HG03280 (cell line): ENCODE measurements around the gene MROH7.

Experiments
- ATAC-seq: cut with Tn5 transposase; IDR thresholded peaks from one replicate; pipeline ENCODE4 v1.9.1; 2021; ENCODE audit warnings: mild to moderate bottlenecking, moderate library complexity; ENCODE audit not compliant: unreplicated experiment

MROH7 gene

DNA sequence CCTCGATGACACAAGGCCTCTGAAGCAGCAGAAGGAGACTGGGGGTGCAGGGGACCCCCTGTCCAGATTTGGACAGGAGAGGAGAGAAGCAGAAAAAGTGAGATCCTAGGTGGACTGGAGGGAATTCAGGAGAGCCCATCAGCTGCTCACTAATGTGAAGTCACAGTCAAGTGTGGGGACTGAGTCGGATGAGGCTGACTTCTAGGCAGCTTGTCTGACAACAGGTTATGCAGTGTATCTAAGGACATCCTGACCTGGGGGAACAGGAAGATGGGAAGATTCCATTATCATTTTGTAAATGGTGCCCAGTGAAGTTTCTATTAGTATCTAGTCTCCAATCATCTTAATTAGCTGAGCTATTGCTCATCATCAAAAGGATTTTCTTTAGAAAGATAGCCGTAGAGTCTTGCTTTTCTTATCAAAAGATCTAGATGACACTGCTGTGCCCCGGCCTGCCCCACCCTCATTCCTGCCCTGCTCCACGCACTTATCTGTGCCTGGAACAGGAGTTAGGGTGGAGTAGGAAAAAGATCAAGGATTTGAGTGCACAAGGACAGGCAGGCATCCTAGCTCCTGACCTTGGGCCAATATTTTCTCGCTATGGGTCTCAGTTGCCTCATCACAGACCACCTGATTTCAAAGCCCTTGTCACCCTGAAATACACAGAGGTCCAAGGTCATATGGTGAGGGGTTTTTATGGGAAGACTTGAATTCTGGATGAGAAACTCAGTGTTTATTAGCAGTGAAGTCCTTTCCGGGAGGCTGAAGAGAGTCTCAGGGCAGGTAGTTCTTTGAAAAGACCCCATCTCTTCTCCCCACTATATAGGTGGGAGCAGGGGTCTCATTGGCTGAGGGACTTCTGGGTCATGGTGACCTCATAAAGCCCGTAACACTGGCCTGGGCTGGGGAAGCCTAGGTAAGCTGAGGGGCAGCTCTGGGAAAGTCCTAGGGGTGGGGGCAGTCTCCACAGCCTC lies at the start of gene MROH7:
Gene MROH7, plus strand, starts transcription at position 924 of the 974 bp plus-strand sequence. CDS start 11,141 bp downstream, outside the sequence.
- no peak for ATAC-seq

DNA sequence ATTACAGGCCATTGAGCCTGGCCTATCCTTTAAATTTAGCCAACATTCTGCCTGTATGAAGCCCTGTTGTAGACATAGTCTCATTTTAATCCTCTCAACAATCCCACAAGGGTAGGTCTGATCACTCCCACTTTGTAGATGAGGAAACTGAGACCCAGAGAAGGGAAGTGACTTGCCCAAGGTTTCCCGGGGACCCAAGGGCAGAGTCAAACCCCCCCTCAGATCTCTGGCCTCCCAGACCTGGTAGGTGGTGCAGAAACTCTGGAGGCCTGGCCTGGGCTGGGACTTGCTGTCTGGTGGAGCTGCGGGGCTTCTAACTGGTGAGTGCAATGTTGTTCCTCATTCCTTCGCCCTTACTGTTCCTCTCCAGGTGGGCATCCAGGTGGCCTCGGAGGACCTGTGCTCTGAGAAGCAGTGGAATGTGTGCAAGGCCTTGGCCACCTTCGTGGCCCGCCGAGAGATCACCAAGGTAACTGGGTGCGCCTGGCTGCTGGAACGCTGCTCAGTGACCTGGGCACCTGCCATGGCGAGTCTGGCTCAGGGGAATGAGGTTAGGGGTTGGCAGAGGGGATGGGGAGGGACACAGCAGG lies 47.9 kb upstream of the MROH7 start:
- ATAC-seq, result no peak

DNA sequence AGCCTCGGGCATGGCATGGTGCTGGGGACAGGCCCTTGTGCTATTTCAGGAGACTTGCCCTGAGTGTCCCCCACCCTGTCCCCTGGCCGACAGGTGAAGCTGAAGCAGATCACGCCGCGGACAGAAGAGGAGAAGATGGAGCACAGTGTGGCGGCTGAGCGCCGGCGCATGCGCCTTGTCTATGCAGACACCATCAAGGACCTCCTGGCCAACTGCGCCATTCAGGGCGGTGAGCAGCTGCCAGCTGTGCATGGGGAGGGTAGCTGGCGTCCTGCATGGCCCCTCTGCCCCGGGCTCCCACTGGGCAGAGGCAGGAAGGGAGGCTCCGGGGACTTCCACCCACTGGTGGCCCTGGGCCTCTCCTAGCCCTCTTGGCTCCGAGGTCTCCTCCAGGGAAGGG lies 47.1 kb upstream of the MROH7 start:
- ATAC-seq, result no peak

DNA sequence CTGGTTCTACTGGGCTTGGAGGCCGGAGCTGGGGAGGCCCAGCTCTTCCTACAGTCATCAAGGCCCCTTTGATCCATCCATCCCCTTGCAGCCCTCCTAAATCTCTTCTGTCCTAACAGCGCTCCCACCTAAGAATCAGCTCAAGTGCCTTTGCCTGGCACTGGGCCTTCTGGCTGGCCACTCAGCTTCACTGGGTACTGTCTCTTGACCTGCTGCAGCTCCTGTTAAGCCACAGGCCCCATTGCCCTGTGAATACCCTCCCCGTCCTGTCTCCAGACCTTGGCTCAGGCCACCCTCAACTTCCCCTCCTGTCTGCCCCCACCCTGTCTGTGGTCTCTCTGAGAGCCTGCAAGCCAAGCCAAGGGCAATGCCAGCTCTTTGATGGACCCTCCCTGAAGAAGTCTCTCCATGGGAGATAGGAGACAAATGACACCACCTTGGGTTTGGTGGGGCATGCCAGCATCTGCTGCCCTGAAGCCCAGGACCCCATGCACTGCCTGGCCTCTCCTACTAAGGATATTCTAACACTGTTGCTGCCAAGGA lies 45.6 kb upstream of the MROH7 start:
- no peak for ATAC-seq

DNA sequence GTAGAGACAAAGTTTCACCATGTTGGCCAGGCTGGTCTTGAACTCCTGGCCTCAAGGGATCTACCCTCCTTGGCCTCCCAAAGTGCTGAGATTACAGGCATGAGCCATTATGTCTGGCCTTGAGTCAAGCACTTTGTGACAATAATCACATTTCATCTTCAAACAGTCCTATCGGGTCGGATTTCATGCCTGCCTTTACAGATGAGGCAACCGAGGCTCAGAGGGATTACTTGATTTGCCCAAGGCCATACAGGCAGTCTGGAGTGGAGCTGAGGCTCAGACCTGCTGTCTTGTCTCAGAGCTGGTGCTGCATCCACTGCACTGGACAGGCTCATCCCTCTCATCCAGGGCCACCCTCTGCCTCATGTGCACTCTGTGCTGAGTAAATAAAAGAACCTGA lies 44.8 kb upstream of the MROH7 start:
- ATAC-seq, result no peak

DNA sequence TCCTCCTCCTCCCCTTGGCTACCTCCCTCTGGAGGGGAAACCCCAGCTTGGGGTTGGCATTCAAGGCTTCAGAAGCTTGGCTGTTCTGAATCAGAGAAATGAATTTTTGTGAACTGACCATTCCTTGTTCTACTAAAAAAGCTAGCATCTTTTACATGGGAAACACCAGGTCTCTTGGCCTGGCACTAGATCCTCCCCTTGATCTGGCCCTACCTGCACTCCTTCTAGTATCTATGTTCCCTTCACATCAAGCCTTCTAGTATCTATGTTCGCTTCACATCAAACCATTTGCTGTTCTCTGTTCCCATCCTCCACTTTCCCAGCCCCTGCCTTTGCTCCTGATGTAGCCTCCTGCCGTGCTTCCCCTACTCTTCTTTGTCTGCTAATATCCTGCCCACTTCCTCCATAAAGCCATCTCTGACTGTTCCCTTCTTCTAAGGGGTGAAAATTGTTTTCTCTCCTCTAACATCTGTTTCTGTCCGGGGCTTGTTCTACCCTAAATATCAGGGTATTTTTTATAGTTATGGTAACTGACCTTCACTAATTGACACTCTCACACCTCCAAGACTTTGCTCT lies 44.0 kb upstream of the MROH7 start:
- ATAC-seq, result no peak

DNA sequence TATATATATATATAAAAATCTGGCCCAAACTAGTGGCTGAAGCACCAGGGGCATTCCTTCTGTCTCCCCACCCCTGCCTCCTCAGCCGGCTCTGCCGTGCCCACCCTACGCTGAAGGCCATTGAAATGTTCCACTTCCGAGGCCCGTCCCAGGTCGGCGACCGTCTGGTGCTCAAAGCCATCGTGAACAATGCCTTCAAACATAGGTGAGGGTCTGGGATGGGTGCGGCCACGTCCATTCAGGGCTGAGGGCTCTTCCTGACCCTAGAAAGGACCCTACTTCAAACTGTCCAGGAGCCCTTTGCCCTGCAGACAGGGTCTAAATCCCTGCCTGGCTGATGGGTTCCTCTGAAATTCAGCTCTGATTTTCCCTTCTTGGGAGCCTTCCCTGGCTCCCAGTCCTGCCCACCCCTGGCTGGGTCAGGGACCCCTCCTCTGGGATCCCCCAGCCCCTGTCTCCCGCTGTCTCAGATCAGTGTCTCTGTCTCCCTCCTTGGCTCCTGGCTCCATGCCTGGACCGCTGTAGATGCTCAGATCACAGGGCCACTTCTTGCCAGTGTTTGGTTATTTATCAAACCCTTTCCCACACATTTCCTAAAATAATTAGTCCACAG lies 42.3 kb upstream of the MROH7 start:
- ATAC-seq, result no peak

DNA sequence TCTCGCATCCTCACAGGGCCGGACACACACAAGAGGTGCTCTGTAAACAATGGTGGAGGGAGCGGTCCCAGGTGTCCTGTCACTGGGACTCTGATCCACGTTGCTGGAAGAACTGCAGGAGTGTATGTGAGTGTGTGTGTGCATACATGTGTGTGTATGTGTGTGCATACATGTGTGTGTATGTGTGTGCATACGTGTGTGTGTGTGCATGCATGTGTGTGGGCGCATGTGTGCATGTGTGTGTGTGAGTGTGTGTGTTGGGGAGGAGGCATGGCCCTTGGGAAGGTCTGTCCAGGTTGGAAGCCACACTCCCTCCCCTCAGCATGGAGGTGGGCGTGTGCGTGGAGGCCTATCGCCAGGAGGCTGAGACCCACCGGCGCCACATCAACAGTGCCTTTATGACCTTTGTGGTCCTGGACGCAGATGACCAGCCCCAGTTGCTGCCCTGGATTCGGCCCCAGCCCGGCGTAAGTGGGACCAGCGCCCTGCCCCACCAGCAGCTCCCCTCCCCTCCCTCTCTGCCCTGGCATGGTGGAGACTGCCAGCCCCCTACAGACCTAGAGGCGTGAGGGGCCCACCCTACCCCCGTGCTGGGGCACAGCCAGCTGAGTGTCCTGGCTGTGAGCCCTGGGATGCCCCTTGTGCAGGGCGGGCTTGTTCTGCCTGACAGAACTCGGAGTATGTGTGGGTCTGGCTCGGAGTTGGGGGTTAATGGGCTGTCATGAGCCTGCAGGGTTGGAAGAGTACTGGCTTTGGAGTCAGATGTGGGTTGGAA lies 40.5 kb upstream of the MROH7 start:
- no peak for ATAC-seq

DNA sequence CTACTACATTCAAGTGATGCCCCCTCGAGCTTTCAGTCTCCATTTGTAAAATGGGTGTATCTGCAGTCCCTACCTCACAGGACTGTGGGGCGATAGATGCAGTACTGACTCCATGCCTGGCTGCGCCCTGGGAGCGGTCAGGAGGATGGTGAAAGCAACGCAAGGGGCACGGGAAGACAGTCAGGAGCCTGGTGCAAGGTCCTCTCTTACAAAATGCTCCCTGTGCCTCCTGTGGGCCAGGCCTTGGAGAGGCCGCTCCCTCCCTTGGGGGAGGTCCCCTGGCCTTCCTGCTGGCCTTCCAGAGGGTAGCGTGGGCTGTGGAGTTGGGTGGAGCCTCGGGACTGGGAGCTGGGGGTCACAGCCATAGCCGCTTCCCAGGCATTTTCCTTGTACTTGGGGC lies 39.9 kb upstream of the MROH7 start:
- ATAC-seq, result no peak

DNA sequence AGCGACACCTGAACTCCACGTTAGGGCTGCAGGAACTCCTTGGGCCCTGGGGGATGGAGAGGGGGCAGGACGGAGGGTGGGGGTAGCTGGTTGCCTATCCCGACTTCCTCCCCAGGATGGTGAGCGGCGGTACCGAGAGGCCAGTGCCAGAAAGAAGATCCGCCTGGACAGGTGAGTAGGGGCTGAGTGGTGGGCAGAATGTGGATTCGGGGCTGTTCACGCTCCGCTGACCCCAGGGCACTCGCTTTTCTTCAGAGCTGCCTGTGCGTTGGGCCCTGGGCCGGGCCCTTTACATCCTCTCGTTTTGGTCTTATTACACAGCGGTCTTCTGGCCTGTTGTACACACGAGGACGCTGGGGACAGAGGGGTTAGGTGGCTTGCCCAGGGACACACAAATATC lies 39.0 kb upstream of the MROH7 start:
- no peak for ATAC-seq

DNA sequence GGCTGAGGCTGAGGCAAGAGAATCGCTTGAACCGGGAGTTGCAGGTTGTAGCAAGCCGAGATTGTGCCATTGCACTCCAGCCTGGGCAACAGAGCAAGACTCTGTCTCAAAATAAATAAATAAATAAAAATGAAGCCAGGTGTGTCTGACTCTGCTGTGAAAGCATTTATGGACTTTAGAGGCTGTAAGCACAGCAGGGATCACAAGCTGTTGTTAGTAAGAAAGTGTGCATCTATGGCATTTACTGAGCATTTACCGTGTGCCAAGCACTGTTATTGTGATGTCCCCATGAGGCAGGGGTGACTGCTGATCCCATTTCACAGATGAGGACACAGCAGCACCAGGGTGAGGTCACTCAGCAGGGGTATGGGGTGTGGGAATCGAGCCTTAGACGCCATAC lies 38.3 kb upstream of the MROH7 start:
- no peak for ATAC-seq

DNA sequence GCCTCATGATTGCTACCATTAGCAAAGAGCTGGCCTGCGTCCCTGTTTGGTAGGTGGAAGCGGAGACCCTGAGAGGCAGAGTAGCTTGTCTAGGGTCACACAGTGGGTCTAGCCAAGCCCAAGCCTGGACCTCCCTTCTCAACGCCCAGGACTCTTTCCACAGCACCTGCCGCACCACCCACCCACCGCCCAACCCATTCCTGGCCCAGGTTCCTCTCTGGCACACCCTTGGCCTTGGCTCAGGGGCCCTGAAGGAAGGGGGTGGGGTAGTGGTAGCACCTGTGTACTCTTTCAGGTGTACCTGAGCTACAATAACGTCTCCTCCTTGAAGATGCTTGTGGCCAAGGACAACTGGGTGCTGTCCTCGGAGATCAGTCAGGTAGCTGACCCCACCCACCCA lies 37.5 kb upstream of the MROH7 start:
- no peak for ATAC-seq

DNA sequence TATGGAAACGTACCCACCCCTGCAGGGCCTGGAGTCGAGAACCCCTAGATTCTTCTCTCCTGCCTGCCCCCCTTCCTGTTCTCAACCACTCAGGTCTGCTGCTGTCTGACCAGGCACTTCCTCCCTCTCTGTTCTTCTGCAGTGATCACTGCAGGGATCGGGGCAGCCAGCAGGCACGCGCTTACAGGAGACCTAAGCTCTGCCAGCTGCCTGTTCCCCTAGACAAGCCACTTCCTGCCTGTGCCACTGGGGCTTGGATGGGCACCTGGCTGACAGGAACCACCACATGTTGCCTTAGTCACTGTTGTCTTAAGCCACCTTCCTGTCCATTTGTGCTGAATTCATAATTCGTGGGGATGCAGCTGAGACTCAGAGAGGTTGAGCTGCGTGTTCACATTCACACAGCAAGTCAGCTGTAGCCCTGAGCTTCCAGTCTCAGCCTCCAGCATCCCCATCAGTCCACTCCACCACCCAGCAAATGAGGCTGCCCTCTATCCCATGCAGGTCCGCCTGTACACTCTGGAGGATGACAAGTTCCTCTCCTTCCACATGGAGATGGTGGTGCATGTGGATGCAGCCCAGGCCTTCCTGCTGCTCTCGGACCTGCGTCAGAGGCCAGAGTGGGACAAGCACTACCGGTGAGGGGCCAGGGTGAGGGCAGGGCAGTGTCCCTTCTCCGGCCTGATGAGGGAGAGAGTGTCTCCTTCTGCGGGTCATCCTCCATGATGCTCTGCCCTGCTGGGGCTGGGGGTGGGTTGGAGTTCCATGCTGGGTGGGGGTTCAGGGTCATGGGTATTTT lies 36.8 kb upstream of the MROH7 start:
- no peak for ATAC-seq

DNA sequence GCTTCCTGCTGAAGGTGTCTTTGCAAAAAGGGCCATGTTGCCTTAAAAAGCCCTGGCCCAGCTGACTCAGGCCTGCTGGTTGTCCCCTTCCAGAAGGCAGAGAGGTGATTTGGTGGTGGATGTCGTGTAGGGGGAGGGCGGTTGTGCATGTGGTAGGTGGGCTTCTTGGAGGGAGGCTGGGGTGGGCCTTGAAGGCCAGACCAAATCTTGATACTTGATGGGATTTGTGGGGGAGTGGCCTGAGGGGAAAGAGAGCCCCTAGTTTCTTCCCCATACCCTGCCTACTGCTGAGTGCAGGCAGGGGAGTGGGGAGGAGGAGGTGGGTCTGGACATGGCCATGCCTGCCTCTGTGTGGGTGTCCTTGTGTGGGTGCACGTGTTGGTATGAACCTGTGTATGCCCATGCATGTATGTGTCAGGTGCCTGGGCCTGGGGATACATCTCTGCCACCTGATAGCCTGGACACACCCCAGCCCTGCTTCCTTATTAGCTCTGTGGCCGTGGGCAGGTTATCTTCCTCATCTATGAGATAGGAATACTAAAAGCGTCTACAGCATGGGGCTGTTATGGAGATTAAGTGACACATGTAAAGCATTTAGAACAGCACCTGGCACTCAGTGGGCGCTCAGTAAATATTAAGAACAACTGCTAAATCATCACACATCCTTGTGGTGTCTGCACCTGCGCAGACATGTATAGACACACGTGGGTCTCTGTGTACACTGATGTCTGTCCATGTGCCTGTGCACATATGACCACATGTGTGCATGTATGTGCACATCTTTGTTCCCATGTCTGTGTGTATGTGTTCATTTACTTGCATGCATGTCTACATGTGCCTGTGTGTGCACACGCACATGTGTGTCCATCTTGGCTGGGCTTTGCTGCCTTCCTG lies 35.2 kb upstream of the MROH7 start:
- ATAC-seq, result no peak

DNA sequence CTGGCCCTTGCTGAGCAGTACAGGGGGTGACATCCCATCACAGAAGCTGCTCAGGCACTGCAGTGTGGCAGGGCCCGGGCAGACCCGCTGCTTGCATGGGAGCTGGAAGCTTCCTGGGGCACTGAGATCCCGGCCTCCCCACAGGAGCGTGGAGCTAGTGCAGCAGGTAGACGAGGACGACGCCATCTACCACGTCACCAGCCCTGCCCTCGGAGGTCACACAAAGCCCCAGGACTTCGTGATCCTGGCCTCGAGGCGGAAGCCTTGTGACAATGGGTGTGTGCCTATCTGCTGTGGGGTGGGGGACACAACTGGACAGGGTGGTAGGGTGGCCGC lies 34.6 kb upstream of the MROH7 start:
- ATAC-seq, result no peak

DNA sequence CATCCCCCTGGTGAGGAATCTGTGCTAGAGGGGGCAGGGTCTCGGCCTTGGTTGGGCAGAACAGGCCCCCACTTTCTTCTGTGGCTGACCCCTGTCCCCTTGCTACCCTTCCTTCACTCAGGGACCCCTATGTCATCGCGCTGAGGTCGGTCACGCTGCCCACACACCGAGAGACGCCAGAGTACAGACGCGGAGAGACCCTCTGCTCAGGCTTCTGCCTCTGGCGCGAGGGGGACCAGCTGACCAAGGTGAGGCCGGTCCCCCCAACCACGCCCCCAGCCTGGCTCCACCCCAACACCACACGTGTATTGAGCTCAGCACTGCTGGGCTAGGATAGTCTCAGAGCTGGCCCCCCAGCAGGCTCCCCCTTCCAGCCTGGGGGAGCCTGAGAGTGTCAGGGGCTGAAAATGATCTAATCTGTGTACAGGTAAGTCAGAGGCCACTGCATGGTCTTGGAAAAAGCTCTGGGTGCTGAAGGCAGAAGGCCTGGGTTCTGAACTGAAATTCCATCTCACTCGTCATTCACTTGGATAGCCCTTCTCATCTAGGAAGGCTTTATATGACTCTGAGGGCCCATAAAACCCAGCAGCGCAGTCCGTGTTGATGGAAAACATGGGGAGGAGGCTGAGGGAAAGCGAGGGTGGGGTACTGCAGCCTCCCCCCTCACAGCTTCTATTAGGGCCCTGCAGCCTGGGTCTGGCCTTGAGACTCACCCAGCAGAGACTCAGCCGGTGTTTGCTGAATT lies 33.6 kb upstream of the MROH7 start:
- no peak for ATAC-seq

DNA sequence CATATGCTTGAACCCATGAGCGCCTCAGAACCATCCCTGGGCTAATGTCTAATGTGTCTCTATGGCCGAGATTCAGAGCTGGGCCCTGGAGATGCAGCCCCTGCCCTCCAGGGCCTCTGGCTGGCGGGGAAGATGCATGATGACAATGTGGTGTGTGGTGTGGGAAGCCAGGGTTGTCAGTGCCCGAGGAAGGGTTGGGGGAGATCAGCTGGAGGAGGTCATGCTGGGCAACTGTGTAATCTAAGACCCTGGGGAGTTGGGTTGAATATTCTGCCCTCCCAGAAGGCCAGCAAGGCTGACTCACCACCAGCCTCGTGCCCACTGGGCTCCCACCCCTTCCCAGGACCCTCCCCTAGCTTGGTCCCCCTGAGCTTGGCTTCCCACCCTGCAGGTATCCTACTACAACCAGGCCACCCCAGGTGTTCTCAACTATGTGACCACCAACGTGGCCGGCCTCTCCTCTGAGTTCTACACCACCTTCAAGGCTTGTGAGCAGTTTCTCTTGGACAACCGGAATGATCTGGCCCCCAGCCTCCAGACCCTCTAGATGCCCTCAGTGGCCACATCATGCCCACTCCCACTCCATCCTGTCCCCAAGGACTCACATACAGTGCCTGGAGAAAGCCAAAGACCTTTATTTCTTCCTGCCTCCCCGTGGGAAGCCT lies 32.9 kb upstream of the MROH7 start:
- ATAC-seq, result no peak
